Esophagus muscularis mucosa (tissue), 3 donors: ENCODE results near the gene PRPF6.

Experiments
- POLR2AphosphoS5 ChIP-seq, 2 donors: sonication (generic); formaldehyde crosslinking; IDR thresholded peaks; one replicate each; pipeline ENCODE4 v1.6.1; 2017; ENCODE audit warnings: antibody characterized with exemption in 2 of 2
- TF ChIP-seq, protein P1 (sequence below), 3 experiments: fragments of 200-600 bp in 2 of 3; fragments of 450-650 bp in 1 of 3; sonication (generic) in 2 of 3; IDR thresholded peaks; one replicate each; pipeline ENCODE4 v1.5.1; 2017 to 2019; ENCODE audit warnings: antibody characterized with exemption in 3 of 3, mild to moderate bottlenecking in 2 of 3, moderate library complexity in 1 of 3

DNA sequence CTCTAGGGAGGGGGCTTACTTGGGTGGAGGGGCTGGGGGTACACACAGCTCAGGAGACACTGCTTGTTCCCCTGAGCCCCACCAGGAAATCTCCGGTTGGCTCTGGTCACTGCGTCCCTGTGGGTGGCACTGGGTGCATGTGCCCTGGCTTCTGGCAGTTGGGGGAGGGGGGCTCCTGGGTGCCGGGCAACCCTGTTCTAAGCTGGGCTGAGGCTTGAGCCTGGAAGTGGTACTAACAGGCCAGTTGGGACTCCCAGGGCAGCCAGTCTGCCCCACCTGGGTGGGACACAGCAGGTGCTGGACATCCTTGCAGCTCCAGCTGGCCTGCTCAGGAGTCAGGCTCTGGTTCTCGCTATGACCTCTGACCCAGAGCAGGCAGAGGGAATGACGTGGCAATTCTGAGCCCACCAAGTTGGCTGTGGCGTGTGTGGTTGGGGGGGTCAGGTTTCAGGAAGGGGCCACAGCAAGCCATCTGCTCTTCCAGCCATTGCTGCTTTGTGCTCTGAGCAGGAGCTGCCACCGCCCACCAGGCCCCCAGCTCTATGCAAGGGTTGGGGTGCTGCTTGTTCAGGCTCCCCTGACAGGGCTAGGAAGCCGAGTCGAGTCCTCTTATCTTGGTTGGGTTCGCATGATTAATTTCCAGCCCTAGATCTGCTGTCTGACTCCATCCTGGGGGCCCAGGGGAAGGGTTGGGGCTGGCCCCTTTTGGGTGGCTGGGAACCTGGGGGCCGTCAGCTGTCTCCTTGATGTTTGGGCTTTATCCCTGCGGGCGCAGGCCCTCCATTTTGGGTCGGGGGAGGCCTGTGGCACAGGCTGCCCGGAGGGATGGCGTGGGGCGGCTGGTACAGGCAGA, 55.6 kb downstream of the PRPF6 start:
- TF ChIP-seq, protein P1, sequence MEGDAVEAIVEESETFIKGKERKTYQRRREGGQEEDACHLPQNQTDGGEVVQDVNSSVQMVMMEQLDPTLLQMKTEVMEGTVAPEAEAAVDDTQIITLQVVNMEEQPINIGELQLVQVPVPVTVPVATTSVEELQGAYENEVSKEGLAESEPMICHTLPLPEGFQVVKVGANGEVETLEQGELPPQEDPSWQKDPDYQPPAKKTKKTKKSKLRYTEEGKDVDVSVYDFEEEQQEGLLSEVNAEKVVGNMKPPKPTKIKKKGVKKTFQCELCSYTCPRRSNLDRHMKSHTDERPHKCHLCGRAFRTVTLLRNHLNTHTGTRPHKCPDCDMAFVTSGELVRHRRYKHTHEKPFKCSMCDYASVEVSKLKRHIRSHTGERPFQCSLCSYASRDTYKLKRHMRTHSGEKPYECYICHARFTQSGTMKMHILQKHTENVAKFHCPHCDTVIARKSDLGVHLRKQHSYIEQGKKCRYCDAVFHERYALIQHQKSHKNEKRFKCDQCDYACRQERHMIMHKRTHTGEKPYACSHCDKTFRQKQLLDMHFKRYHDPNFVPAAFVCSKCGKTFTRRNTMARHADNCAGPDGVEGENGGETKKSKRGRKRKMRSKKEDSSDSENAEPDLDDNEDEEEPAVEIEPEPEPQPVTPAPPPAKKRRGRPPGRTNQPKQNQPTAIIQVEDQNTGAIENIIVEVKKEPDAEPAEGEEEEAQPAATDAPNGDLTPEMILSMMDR (IDR thresholded peaks at IDR 0.05), result no peak
- no peak for TF ChIP-seq POLR2AphosphoS5 (IDR thresholded peaks at IDR 0.05)
